Testis (tissue), 2 donors: ENCODE data around the gene VAV2.

ENCODE experiments used
- CTCF ChIP-seq, 3 experiments: fragments of 450-650 bp in 2 of 3; fragments of 200-600 bp in 1 of 3; sonication (generic) in 1 of 3; IDR thresholded peaks; one replicate each; pipeline ENCODE4 v1.5.1; 2016 to 2019; ENCODE audit warnings: antibody characterized with exemption in 3 of 3, mild to moderate bottlenecking in 2 of 3, moderate library complexity in 1 of 3
- POLR2A ChIP-seq: fragments of 450-650 bp; IDR thresholded peaks from one replicate; pipeline ENCODE4 v1.6.1; 2017; ENCODE audit warnings: antibody characterized with exemption, mild to moderate bottlenecking, moderate library complexity

DNA sequence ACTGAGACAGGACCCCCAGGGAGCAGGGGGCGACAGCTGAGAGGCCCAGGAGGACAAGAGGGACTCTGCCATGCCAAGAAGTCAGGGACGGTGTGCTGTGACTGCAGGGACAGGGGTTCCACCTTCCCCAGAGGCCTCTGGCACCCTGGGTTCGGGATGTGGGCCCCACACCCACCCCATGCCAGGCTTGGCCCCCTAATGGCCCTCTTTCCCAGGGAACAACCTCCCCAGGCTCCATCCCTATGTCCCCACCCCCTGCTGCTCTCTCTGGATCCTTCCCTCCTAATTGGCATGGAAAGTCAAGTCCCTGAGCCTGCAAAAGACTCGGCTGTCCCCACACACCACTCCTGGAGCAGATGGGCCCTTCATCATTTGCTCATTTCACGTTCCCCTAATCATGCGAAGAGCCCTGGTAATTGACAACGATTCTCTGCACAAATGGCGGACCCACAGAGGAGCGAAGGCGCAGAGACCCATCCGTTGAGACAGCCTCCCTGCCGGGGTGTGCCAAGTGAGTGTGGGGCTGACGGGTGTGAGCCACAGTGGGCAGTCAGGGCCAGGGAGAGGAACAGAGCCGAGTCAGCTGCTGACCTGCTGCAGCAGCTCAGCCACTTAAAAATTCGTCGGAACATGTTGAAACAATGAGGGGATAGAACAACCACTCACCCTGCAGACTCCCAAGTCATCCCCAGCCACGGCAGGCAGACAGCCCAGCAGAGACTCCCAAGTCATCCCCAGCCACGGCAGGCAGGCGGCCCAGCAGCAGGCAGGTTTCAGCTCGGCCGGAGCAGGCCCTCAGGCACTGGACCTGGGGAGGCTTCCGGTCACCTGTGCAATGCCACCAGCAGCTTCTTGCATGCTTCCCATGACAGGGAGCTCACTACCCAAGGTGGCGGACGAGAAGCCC, 109.0 kb downstream of the VAV2 start:
- TF ChIP-seq CTCF (IDR thresholded peaks at IDR 0.05) (no peak), POLR2A (no peak)
